ENCODE measurements around the gene KPNA6.

DNA sequence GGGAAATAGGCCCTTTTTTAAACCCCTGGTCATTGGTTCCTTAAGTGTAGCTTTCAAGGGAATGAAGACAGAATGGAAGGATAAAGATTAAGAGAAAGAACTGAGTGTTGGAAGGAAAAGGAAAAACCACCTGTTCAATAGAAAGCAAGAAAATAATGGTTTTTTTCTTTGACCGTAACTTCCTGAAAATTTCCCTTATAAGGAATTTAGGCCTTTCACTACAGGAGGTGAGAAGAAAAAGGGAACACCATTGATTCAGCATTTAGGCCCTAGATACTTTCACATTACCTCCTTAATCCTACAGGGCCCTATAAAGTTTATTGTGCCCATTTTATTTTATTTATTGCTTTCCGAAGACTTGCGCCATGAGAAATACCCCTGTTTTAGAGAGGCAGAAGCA lies 18.9 kb downstream of the KPNA6 start:
- TF ChIP-seq CTCF (conservative IDR thresholded peaks at IDR 0.05; ENCODE audit: low read length) (no peak), EZH2phosphoT487 (IDR thresholded peaks at IDR 0.05; ENCODE audit: borderline replicate concordance, low read depth, low read length) (no peak)
